Stimulated activated CD4-positive, alpha-beta T cell treated with anti-CD3 and anti-CD28 coated beads, Interleukin-12 subunit alpha, Interleukin-12 subunit beta, amount 100 ng/mL, for 4 hours (primary cell): ENCODE results near the gene SH3RF3.
"Not testable (repeated sequence)": the region's sequence is repeated elsewhere in the genome, so short reads cannot be mapped to it uniquely, and the experiment has no call there.

Experiments used
- DNase-seq: peaks from one replicate; pipeline ENCODE4 v3.0.0-alpha.2; 2020

SH3RF3 gene

DNA sequence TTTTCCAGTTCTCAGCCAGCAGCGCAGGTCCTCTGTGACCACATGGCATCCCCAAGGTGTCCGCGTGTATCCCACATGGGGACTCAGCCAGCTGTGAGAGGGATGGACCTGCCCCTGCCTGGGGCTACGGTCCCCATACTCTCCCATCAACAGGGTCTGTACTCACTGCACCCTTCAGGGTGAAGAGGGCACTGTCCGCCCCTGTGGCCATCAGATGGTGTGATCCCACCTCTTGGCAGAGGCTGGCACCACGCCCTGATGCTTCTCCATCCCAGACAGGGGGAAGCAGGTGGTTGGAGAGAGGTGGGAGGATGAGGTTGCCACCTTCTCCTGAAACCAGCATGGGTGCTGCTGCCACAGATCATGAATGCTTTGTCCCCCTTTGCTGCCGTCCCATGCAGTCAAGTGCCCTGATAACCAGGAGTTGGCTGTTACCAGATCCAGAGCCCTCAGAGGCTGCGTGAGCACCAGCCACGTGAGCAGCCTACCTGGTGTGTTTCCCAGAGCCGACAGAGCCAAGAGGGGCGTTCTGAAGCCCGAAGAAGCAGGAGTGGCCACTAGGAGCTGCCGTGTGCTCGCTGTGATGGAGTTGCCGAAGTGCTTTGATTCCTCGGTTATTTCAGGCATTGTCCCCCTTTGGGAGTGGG, 93.9 kb downstream of the SH3RF3 start:
- DNase-seq: no peak

DNA sequence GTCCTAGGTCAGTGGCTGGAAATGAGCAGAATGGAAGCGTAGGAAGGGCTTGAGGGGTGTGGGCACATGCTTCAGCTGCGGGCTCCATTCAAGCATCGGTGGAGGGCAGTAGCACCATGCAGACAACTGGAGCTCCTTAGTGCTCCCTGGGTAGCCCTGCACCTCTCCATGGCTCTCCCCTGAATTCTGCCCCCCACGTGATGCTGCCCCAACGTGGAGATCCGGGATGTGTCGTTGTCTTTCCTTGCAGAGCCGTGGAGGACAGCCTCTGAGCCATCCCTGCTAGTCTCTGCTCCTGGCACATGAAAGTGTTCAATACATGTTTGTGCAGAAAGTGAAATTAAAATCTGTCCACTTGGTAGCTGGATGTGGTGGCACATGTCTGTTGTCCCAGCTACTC, 94.5 kb downstream of the SH3RF3 start:
- no peak for DNase-seq

DNA sequence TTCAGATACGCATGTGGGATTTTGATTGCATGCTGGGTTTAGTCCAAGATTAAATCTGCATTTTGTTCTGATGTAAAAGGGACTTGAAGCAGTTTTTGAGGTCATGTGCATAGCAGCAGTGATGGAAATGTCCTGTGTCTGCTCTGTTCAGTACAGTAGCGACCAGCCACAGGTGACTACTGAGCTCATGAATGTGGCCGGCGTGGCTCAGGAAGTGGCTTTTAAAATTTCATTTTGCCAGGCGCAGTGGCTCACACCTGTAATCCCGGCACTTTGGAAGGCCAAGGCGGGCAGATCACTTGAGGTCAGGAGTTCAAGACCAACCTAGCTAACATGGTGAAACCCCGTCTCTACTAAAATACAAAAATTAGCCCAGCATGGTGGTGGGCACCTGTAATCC, 95.3 kb downstream of the SH3RF3 start:
- DNase-seq: not testable (repeated sequence)

DNA sequence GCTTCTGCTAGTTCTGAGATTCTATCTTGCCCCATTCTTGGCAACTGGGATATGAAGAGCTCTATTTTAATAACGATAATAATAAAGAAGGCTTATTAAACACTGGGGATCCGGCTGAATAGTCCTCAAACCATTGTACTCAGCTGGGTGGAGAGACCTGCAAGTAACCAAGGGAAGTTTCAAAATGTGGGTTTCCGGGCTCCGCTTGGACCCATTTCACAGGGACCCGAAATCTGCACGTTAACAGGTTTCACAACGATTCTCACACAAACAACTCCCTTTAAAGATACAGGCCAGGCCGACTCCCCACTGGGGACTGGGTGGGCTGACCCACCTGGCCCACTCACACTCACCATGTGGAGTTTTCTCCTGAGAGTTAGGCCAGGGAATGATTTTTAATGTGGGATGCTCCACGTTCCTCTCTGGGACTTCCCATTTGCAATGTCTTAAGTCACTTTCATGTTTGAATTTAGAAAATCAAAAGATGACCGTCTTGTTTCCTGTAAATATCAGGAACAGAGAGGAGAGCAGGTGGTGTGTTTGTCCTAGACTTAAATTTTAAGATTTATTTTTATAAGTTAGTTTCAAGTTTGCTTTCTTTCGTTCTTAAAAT, 96.3 kb downstream of the SH3RF3 start:
- no peak for DNase-seq

DNA sequence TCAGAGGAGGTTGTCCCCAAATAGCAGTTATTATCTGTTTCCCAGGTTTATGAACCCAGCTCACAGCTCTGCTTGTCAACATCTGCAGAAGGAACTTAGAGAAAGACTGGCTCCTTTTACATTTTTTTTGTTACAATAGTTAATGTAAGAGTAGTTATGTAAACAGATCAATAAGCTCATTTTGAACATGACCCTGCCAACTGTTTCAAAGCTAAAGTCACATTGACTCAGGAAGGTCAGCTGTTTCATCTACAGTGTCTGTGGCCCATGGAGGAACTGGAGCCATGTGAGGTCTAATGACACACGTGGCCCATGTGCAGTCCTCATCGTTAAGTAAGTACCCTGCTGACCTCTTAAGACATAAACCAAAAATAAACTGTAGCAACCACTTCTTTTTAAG, 97.1 kb downstream of the SH3RF3 start:
- no peak for DNase-seq

DNA sequence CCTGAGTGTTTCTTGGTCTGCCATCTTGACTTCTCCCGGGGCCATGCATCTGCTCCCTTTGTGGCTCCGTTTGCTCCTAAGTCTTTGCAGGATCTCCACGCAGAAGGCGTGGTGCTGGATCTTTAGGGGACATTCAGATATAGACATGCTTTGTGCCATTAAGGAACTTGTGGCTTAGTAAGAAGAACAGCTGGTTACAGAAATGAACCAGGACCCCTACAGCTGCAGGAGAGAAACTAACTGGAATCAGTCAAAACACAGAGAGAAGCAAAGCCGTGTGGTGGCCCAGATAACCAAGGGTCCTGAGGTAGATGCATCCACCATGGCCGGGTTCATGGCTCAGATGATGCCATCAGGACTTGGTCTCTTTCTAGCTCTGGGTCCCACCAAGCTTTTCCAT, 97.6 kb downstream of the SH3RF3 start:
- DNase-seq: no peak

DNA sequence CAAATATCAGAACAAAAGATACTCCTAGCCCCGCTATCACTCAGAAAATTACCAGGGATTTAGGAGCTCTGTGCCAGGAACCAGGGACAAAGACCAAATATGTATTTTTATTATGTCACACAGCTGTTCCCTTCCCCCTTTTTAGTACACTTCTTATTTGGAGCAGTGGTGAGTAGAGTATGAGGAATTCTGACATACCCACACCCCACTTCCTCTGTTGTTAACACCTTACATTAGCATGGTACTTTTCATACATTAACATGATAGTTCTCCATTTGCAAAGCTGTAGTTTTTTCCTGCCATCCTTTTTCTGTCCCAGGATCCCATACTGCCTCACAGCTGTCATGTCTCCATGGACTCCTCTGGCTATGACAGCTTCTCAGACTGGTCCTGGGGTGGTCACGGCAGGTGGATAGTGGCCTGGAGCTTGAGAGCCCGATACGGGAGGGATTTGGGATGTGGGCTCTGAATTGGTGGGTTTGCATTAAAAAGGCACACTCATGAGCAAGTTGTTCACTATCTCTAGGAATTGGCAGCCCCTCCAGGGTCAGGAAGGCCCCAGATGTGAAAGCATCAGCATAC, 100.2 kb downstream of the SH3RF3 start:
- no peak for DNase-seq

DNA sequence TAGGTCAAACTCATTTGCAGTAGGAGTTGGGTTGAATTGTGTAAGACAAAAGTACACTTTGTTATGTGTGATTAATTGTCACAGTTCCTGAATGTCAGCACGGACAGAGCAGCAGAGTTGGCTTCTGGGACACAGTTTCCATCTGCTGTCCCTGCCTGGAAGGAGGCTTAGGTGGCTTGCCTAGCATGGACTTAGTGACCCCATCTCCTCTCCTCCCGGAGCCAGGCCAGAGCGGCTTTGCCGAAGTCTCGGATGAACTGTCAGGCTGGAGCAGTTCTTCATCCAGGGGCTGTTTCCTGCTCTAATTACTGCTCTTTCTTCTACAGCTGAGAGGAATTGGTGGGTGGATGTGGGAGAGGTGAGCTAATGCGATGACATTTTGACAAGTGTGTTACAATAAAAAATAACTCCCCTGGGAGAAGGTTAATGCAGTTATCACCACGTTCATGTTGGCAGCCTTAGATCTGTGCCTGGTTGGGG, 102.0 kb downstream of the SH3RF3 start:
- DNase-seq: no peak

DNA sequence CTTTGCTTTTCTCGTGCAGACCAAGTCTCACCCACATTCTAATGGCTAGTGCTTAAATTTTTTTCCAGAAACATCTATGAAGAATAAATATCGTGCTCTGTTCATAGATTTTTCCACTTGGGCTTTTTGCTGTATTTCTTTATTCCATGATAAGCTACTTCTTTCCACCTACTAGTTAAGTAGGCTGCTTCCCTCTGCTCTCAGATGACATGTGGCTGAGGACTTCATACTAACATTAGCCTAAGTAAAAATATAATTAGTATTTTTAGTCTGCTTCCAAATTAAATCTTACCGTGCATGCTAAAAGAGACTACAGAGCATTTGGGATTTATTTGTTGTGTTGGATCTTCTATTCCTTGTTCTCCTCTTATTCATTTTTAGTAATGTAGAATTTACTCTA, 102.4 kb downstream of the SH3RF3 start:
- no peak for DNase-seq

DNA sequence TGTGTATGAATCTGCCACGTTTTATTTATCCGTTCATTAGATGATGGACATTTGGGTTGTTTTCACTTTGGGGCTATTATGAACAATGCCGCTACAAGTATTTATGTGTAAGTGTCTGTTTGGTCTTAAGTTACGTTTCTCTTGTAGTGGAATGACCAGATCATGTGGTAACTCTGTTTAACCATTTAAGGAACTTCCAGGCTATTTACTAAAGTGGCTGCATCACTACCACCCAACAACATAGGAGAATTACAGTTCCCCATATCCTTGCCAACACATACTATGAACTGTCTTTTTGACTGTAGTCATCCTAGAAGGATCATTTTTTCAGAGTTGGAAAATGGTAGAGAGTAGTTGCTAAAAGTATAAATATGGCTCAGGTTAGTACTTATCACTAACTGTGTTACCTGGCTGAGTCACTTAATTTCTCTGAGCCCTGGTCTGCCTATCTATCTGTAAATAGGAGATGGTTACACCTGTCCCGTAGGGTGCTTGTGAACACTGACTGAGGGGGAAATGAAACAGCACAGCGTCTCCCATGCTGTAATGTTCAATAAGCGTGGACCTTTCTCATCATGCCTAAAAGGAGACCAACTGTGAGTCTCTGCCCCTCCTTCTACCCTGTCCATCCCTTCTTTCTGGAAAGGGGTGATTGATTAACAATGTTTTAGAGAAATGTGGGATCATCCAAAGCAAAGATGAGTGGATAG, 103.1 kb downstream of the SH3RF3 start:
- DNase-seq: no peak

DNA sequence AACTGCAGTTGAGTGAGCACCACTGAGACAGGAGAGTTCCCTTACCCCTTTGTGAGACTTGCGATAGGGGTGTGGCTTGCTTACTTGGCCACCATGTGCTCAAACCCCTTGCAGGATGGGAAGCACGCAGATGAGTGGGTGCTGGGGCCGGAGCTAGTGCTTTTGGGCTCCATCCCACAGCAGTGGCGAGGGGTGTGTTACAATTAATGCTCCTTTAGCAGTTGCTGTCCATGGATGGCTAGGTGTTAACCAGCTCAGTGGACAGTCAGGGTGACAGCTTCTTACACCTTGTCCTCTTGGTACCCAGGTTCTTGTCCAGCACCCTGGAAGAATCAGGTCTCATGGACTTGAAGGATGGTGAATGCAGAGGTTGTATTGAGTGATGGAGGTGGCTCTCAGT, 103.9 kb downstream of the SH3RF3 start:
- no peak for DNase-seq

DNA sequence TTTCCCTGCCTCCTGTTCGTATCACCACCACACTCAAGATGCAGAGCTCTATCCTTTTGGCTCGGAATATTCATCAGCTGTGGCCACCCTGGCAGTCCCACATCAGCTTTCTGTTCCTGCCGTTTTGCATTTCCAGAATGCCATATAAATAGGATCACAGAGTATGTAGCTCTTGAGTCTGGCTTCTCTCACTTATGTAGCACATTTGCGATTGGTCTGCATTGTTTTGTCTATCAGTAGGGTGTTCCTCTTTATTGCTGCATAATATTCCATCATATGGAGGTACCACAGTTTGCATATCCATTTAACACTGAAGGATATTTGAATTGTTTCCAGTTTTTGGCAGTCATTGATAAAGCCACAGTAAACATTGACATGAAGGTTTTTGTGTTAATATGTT, 104.6 kb downstream of the SH3RF3 start:
- DNase-seq: no peak

DNA sequence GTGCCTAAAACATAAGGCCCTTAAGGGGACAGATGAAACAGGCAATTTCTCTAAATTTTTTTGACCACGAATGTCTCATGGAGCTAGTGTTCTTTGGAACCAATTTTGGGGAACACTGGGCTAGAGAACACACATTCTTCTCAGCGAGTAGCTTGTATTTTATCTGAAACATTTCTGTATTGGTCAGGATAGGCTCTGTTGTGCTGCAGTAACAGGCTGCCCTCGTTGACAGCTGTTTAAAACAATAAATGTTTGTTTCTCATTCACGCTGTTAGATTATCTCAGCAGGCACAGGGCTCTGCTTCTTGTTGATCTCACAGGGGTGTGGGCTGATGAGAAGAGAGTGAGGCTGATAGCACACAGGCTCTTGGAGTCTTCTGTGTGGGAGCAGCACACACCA, 105.3 kb downstream of the SH3RF3 start:
- no peak for DNase-seq

DNA sequence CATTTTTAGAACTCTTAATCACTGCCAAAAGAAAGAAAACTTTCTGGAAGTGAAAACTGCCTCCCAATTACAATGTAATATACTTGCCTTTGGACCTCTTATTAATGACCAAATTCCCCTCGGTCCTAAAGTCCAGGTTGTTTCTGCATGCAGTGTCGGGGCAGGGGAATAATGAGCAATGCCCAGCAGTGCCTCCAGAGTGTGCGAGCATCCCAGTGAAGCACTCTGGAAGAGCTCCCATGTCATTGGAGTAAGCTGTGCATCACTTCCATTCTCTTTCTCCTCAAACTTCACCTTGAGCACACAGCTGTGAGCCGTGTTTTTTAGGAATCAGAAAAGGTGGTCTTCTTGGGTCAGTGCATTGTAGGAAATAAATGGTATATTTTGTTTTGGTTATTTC, 107.1 kb downstream of the SH3RF3 start:
- DNase-seq: no peak

DNA sequence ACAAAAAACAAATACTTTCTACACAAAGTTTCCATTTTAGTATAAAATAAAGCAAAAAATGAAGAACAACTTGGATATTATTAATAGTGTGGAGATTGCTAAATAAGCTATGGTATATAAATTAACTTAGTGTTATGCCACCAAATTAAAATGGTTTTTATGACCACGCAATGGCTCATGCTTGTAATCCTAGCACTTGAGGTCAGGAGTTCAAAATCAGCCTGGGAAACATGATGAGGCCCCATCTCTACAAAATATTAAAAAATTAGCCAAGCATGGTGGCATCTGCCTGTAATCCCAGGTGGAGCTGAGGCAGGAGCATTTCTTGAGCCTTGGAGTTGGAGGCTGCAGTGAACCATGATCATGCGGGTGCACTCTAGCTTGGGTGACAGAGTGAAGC, 108.8 kb downstream of the SH3RF3 start:
- no peak for DNase-seq

DNA sequence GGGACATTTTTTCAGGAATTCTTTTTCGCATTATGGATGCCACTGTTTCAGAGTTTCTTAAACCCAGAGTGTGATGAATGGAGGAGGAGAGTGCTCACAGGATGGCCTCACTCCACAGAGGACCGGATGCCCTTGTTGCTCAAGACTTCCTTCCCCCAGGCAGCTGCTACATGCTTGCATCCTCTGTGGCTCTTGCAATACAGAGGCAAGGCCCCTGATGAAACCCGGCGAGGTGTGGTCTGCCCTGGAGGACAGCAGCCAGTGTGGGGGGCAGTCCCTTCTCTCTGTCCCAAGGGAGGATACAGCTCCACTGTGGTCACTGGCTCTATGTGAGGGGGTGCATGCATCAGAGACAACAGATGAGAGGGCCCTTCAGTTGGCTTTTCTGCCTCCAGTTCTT, 109.6 kb downstream of the SH3RF3 start:
- DNase-seq: no peak

DNA sequence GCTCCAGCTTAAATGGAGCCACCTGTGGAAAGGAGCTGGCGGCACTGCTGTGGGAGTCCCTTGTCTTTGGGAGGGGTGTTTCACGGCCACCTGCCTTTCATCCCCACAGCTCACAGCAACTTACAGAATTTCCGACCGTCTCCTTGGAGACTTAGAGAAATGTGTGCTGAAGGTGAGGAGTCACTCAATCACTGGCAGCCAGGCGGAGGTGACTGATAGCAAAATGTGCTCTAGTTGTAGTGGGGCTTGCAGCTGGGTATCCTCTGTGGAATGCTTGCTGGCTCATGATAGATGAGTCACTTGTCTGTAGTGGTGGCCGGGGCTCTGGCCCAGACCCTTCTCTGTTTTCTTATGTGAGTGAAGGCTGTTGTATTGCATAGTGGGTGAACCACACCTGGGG, 110.7 kb downstream of the SH3RF3 start:
- no peak for DNase-seq

DNA sequence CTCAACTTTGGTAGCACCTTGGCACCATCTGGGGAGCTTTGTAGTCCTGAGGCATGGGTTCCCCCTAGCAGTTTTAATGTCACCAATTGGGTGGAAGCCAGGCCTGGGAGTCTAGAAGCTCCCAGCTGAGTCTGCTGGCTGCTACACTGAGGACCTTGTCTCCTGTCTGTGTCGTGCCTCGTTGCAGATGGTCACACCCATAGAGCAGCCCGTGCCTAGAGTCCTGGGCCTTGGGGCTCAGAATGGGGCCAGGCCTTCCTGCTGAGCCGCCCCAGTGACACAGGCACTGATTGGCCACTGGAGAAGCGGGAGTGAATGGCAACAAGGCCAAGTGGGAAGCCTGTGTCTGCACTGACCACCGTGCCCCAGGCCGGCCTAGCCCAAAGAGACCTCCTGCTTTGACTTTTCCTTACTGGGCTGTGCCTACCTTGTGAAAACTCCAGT, 113.2 kb downstream of the SH3RF3 start:
- no peak for DNase-seq

DNA sequence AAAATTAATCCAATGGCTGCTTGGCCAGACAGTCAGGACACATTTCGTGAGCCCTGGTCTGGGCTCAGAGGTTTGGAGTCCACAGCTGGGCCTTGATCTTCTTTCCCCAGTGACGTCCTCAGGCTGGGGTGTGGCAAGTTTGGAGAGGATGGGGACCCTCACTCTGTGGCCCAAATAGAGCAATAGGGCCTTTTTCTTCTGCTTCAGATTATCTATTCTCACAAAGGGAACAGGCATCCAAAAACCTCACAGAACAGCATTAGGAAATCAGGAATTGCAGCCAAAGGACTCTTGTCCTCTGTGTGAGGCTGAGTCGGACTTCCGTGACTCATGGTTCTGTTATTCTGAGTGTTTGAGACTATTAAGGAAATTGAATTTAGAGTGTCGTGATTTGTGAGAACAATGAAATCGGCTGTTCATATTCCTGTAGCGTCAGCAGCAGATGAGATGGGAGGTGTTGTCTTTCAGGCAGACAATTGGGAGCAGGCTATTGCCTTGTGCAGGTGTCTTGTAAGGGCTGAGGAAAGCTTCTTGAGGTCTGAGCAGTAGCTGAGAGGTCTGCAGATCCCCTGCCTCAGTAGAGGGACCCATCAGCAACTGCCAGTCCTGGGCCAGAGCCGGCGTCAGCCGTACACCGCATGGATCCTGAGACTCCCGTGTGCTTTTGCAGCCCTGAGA, 113.8 kb downstream of the SH3RF3 start:
- no peak for DNase-seq

DNA sequence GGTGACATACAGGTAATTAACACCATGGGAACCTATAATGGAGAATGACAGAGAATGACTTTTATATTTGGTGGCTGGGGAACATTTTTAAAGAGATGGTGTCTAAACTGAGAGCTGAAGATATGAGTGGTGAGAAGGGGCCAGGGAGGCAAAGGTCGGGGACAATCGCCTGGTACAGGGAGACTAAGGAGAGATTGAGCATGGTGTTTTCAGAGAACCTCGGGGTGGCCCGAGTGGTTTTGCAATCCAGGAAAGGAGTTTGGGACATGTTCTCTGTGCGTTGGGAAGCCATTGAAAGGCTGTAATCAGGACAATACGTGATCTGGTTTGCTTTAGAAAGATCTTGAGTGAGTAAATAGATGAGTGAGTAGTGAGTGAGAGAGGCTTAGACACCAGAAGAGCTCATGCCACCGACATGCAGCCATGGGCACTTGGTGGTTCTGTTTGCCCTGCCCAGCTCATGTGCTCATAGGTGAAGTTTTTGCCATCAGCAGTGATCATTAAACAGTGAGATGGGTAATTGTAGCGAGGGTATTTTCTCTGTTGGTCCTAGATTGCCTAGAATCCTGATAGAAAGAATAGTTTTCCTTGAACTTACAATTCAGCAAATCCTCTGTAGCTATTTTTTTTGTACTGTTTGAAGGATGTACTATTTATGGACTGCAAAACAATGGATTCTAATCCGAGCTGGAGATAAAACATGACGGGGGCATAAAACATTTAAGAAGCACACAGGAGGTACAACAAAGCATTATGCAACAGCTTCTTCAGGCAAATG, 114.7 kb downstream of the SH3RF3 start:
- no peak for DNase-seq

DNA sequence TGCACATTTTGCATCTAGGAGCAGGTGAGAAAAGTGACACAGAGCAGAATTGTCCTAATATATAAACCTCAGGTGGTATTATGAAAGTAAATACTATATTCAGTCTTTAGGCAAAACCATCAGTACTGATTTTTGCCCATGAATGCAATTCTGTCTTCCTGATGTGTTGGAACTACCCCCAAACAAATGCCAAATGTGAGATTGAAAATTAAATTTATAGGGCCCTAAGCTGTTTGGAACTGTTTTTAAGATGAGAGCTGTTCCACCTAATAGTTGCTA, 115.2 kb downstream of the SH3RF3 start:
- no peak for DNase-seq

DNA sequence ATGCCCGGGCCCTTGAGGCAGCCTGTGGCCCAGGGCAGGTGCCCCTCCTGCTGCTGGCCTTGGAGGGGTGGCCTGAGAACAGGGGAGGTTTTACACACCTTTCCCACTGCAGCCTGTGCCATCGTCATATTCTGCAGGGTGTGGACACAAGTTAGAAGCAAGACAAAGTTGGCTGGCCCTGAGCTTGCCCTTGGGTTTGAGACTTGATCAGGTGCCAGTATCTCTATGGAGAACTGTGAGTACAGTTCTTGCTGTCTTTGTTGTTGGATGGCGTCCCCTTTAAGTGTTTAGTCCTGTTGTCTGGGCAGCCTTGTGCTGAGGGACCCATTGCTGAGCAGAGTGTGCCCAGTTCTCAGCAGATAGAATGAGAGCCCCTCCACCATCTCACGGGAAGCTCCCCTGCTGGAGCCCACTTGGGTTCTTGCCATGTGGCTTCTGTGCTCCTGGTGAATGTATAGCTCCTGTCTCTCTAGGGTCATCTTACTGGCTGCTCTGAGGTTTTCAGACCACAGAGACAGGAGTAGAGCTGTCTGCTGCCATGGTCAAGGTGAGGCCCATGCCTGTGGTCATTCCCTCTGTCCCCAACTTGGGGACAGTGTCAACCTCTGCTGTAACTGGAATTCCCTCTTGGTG, 115.9 kb downstream of the SH3RF3 start:
- DNase-seq: no peak
